Suppressor macrophage treated with lipopolysaccharide for 1 hour (primary cell): Measurements from ENCODE around the gene GGACT.
A peak's percentile ranks its signal among the peaks of the same experiment; 100 is the strongest.

ENCODE experiments used
- DNase-seq, 3 donors: peaks; one replicate each; pipeline ENCODE4 v3.0.0-alpha.2; 2020 to 2022

Gene GGACT

DNA sequence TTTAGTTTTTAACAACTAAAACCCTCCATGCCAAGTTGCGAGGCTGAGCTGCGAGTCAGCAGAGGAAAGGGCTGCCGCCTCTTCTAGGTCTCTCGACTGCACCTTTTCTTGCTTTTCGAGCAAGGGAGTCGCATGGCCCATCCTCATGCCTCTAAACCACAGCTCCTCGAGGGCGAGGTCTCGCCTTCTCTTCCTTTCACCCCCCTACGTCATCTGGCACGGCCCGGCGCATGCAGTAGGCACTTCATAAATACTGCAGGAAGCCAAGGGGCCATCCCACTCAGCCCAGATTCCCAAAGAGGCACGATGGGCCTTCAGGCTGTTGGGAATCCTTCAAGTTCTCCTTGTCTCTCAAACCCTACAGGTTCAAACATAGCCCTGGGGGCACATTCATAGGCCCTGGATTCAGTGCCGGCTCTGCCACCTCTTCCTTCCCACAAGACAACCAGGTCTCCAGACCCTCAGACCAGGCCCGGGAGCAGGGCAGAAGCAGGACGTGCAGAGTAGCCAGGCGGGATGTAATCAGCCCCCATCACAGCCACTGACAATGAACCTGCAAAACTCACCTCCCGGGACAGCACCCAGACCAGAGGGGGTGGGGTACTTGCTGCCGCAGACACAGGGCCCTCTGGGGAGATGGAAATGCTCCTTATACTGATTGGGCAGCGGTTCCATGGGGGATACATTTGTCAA lies 41.7 kb downstream of the GGACT start:
- no peak for DNase-seq

DNA sequence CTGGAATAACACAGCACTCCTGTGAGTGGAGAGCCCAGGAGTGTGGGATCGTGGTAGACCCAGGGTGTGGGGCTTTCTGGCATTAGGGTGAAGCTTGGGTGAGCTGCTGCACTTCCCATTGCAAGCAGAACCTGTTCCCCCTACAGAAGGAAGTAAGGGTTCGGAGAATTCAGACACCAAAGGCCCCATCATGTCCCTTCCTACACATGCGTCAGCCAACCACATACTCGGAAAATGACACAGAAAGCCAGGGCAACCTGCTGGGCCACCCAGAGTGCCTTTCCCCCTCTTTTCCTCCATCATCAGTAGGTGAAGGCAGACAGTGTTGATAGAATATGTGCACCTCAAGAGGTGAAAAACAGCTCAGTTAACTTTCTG lies 42.9 kb downstream of the GGACT start:
- DNase-seq: no peak

DNA sequence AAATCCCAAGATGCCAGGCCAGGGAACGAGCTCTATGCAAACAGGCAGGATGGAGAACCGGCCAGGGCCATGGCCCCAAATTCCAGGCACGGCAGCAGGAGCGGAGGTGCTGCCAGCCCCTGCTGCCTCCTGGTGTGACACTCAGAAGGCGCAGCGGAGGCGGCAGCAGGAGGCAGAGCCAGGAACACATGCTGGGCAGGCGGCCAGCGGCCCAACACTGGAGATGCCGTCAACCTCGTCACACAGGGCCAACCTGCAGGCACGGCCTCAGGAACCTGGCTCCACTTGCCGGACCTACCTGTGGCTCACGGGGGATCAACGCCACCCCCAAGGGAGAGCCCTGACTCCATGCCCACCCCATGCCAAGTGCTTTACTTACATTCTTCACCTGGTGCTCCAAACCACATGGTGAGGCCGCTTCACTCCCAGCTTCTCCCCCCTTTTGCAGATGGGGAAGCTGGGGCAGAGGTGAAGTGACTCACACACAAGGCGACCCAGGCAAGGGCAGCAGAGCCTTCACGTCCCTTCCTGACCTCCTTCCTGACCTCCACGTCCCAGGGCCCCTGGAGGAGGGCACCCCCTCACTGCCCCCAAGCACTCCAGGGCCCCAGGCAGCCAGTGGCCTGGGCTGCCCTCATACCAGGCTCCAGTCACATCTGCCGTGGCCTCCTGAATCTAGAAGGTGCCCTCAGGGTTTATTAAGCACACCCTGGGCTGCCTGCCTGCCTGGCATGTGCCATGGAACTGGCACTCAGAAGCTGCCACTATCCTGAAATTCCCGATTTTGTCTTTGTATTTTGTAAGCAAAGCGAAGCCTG lies 43.5 kb downstream of the GGACT start:
- no peak for DNase-seq

DNA sequence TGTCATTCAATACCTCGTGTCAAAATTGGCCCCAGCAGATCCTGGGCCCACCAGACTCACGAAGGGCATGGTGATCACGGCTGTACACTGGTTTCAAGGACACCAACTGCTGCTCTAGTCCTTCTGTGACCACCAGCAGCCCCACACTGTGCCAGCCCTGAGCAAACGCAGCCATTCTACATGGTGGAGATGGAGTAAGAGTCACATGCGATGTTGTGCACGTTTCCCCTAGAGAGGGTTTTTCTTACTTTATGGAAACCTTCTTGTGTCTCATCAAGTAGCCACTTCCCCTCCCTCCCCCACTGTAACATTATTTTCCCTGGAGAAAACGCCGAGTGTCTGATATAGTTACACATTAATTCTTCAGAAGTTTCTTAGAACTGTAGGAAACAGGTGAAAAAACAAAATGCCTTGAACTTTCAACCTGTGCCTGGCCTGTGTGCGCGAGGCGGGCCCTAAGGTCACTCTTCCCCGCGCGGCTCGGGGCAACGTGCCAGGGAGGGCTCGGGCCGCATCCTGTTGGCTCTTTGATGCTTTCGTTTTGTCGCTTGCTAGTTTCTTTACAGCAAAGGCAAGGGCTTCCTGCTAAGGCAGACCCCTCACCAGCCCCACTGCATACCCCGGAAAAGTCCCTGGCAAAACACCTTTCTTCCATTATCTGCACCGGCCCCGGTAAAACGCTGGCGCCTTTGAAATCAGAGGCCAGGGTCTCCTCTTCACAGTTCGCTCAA lies 44.6 kb downstream of the GGACT start:
- peak; percentile 22 to 42 (median 34) for DNase-seq

DNA sequence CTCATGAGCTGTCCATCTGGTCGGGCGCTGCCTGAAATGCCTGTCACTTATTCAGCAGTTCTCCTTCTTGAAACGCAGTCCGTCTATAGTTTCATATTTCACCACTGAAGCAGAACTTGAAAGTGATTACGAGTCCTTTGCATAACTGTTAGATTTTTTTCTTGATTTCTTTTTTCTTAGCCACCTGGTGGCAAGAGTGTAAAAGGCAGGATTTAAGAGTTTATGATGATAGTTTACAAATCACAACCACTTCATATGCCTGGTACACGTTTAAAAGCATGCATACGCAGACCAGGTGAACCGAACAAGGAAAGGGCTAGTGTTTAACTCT lies 45.8 kb downstream of the GGACT start:
- DNase-seq: peak; percentile 68 to 88 (median 88)

DNA sequence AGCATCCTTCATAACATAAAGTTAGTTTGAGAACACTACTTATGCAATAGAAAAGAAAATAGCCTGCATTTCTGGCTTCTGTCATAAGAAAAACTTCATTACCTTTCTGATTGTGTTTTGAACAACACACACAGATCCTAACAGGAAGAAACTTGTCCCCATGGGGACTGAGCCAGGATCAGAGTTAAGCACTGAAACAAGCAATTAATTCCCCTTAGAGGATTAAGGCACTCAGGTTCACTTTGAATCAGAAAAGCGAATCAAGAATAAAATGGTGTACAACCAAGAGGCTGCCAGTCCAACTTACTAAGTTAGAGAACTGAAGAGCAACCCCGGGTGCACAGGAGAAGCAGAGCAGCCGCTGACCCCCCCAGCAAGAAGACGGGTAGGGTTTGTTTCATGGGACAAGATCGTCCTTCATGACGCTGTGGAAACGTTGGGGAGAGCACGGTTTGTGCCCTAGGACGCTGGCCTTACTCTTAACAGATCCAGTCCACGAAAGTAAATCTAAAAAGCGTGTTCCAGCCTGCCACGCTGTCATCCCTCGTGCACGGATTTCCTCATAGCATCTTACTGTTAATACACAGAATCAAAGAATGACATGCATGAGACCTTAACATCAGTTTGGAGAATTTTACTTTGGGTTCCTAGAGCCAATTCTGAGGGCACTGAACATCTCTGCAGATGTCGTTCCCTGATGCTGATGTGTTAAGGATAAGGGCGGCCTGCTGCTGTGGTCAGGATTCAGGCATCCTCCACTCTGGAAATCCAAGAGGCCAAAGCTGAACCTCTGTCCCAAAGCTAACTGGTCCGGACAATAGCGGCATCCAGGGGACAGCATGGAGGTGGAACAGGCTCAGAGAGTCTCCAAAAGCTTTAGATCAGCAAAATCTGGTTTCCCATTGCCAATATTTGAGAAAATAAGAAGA lies 46.4 kb downstream of the GGACT start:
- DNase-seq: peak in 1 of 3 donors; percentile 8

DNA sequence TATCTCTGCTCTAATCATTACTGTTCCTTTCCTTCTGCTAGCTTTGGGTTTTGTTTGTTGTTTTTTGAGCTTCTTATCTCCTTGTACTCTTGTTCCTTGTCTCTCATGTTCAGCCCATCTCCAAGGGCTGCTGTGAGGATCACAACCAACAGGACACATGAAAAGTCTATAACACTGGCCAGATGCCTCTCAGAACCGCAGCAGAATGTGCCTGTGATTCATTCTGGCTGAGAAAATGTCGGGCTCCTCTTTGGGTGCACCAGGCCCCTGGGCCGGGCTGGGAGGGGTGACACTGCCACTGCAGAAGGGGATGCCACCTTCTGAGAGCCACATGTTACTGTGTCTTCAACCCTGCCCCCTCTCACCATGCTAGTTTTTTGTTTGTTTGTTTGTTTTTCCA lies 48.0 kb downstream of the GGACT start:
- no peak for DNase-seq

DNA sequence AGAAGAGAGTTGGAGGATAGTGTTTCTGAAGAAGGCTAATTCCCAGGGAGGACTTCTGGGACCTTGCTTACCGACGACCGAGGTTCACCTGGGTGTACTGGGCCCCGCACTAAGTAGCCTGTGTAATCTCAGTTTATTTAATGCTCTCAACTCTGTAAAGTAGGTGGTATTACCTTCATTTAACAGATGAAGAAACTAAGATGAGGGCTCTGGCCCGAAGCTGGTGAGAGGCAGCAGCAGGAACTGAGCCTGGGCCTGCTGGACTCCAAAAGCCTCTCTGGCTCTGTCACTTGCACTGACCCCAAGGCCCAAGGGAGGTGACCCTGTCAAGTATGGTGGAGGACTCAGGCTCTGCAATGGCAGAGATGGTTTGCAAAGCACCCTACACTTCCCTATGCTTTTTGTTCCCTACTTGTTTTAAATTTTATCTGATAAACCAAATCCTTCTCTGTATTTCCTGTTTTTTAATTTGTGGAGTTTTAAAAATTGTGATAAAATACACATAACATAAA lies 50.6 kb downstream of the GGACT start:
- no peak for DNase-seq

DNA sequence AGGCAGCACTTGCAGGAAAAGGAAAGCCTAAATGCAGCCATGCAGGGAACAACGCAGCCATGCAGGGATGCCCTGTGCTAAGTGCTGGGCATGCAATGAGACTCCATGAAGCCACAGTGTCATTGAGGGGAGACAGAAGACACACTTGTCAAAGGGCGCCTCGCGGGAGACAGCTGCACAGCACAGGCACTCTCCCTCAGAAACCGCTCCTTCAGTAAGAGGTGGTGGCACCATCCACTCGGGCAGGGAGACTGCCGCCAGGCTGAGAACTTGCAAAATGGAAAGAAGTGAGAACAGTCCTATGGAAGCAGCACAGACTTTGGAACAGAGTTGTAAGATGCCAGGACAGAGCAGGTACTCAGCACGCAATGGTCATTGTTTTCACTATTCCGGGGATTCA lies 51.1 kb downstream of the GGACT start:
- no peak for DNase-seq

DNA sequence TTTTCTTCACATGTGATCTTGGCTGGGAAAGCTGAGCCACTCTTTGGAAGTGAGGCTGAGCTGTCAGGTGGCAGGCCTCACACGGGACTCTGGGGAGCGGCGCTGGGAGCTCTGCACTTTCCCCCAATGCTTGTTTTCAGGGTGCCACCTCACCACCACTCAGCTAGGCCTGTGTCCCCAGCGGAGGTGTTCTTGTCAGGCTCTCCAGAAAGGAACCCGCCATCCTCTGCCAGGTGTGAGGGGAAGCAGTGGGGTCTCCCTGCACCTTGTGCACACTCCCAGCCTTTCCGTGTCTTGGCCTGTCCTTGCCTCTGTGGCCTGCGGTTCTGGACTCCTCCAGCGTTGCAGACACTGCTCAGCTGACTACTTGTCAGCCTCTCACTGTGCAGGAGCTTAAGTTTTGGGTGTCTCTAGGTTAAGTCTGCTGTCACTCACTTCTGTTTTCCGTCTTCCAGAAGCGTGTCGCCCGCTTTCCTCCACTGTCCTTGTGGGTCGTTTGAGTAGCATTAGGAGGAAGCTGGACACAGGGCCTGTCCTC lies 51.9 kb downstream of the GGACT start:
- no peak for DNase-seq

DNA sequence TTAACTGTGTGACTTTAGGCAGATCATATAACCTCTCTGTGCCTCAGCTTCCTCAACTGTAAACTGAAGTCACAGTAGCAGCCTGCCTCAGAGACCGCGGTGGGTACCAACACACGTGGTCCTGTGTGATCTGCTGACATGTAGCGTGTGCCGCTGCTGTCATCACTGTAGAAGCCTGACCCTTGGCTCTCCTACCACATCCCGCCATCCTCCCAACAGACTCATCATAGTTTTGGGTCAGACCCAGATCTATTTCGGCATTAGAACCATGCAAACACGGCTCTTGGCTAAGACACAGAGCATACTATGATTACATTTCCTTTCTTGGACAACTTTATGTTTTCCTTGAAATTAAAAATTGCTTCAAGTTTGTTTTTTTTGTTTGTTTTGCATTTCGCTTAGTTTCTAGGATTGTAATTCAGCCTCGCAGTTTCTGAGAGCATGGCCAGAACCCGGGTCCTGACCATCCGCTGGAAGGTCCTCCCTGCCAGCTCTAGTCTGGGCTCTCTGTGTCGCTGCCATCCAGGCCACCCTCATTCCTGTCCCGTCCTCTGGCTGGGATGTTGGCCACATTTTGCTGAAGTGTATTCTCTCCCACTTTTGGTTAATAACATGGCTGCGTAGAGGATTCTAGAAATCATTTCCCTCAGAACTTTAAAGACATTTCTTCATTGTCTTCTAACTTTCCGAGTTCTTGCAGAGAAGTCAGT lies 53.0 kb downstream of the GGACT start:
- DNase-seq: no peak

DNA sequence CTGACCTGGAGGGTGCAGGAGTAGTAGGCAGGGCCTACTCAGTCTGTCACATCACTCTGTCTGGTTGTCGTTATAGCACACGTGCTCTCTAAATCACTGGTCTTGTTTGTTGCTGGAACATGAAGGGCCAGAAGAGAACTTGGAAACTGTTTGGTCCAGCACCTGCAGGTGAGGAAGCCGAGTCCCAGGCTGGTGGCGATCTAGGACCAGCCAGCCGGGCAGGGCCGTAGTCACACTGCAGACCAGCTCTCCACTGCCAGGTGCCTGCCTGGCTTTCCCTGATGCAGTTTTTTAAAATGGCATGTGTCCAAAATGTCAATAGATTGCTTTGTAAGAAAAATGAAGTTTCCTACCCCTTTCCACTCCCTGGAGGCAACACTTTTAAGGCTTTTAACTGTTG lies 53.7 kb downstream of the GGACT start:
- no peak for DNase-seq

DNA sequence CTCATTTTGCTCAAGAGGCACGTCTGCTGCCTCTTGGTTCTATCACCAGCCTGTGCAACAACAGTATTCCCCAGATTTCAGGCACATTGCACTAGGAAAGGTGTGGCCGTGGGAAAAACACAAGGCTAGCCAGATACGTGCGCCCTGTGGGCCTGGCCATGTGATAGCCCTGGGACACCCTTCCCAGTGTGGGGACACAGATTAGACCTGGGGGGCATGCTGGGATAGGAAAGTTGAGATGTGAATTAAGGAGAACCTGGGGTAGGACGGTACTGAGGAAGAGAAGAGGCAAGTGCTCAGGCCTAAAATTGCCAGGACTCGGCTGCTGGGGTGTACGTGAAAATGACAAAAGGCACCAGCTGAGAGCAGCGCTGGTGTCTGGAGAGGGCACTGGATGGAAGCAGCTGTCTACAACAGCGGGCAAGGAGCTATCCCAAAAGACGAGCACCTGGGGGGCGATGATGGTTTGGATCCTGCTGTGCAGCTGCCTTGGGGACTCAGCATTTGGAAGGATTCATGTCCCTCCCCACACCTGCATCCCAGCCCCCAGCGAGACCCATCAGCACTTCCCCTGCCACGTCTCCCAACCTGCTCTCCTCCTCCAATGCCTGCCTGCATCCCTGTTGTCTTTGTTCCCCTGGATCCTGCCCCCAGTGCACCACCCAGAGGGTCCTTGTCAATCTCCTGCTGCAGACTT lies 54.3 kb downstream of the GGACT start:
- DNase-seq: no peak

DNA sequence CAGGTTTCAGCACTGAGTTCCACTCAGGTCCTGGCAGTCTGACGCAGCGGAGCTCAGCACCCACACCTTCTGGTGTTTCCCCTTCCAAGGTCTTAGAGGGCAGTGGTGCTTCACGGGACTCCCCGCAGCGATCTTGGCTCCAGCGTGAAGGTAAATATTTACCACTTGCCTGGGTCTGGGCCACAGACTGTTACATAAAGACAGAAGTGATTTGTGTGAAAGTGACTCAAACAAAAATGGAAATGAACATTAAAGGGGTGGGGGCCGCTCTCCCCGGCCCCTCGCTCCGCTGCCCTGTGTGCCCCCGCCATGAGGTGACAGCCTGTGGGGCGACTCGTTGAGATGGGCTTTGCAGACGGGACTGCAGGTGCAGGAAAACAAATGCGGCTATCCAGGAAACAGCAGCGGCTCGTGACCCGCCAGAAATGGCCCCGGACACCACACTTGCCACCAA lies 55.0 kb downstream of the GGACT start:
- DNase-seq: no peak

DNA sequence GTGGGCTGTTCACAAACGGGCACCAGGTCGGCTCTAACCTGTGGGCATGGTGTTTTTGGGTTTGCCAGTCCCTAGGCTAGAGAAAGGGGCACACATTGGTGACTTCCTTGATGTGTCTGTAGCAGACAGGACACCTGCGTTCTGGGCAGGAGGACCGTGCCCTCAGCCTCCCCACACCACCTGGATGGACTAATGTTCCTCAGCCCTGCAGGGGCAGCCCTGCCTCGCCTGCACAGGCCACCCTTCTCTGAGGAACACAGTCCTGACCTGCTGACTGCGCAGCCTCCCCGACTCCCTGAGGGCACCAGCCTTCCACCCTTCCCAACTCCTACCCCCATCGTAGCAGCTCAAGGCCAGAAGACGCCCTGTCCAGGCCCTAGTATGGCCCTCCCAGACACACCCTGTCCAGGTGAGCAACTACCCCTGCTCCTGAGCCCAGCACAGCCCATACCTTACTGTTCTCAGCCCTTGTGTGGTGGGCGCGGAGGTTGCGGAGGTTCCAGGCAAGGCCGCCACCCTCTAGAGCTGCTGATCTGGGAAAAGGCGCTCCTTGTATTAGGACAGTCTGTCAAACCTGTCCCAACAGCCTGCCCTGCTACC lies 55.7 kb downstream of the GGACT start:
- DNase-seq: no peak

DNA sequence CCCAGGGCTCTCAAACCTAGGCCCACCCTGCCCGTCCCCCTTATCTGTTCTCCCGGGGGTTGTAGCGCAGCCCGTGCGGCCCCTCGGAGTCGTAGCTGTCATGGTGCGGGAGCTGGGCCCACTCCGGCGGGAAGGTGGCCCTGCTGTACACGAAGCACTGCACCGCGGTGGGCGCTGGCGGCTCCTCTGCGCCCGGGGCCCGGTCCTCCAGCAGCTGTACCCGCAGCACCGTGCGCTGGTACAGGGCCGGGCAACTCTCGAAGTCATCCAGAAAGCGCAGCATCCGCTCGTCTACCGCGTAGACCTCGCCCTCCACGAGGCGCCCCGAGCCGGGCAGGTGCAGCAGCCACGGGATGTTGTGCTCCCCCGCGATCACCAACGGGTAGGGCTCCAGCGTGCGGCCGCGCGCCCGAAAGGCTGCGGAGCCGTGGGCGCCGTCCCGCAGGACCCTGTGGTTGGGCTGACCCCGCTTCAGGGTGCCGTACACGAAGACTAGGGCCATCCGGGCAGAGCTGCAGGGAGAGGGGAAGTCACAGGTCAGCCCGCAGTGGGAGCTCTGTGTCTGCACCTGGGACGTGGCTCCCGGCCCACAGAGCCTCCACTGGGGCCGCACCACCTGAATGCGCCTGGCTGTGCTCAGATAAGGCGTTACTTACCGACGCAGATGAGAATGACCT lies 56.4 kb downstream of the GGACT start:
- no peak for DNase-seq

DNA sequence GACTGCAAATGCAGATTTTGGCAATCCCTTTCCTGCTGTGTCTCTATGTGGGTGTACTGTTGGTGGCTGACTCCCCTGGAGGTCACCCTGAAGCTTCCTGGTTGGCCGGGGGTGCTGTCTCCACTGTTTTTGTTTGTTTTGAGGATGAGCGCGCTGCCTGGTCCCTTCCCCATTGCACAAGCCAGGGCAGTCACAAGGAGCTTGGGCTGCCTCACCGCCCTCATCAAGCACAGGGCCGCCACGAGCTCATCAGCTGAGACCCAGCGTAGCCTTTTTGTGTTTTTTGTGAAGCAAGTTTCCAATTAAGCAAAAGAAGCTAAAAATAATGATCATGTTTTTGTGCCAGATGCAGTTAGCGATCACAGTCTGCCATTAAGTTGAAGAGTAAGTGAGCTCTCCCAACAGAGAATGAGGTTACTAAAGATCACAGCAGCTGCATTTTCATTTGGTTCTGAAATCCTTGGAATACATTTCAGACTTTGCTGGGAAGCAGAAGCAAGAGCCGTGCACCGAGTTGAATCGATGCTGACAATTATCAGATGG lies 57.8 kb downstream of the GGACT start:
- DNase-seq: peak; percentile 37 to 59 (median 56)

DNA sequence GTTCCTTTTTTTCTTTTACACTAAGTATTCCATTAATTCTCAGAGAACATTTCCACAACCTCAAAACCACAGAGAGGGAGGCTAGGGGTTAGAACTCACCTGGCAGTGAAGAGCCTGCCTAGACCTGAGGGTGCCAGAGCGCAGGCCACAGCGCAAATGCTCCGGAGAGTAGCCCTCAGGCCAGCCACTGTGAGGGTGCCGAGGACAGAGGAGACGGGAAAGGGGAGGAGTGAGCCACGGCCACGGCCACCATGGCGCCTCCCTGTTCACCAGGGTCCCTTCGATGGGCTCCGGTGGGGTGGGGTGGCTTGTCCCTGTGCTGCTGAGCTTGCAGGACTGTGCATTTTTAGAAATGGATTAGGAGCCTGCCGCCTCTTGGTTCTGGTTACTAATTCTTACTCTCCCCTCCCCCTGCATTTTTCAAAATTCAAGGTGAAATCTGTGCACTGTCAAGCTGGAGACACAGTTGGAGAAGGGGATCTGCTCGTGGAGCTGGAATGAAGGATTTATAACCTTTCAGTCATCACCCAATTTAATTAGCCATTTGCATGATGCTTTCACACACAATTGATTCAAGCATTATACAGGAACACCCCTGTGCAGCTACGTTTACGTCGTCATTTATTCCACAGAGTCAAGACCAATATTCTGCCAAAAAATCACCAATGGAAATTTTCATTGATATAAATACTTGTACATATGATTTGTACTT lies 58.8 kb downstream of the GGACT start:
- no peak for DNase-seq

DNA sequence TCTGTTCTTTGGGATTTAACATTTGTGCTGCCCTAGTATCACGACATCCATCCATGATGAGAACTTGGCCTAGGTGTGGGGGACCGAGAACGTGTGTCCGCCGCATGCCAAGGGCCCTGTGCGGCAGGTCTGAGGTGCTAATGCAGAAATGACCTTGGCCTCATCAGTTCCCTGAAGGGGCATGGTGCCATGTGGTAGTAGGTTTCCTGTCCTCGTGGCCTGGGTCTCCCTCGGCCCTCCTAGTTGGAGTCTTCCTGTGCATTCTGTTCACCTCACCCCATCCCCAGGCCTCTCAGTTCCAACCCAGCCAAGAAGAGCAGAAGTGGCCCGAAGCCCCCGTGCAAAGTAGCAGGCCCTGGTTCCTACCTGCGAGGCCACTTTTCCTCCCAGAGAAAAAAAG lies 59.8 kb downstream of the GGACT start:
- DNase-seq: no peak
